K562 (cell line): ENCODE results near the gene GEMIN4. TPM values are rescaled to one million over a fixed set of nuclear protein-coding genes. Genes with fewer than 3 reads are reported as not detected.

Experiments used
- BRF1 ChIP-seq: IDR thresholded peaks from 3 replicates; pipeline ENCODE4 v1.6.1; 2011; ENCODE audit warnings: borderline replicate concordance, mild to moderate bottlenecking; ENCODE audit not compliant: insufficient read length; ENCODE audit errors: extremely low read depth
- ELF1 ChIP-seq: fragments of 200-800 bp; sonication (Bioruptor generic); IDR thresholded peaks from 2 replicates; pipeline ENCODE4 v1.6.1; 2016; ENCODE audit warnings: missing genetic modification characterization, missing compliant biosample characterization
- JUN ChIP-seq, 2 experiments: sonication (generic) in 1 of 2; formaldehyde crosslinking in 1 of 2; IDR thresholded peaks; 2 replicates each; pipeline versions ENCODE4 v1.6.1 to v1.8.0; 2012 to 2022; ENCODE audit warnings: borderline replicate concordance in 2 of 2, mild to moderate bottlenecking in 2 of 2, improper control_type of control experiment in 1 of 2, low read depth in 1 of 2, low read length in 1 of 2, missing genetic modification reagents in 1 of 2
- MLLT1 ChIP-seq, 2 experiments: fragments of 450-650 bp; IDR thresholded peaks; 2 replicates each; pipeline ENCODE4 v1.6.1; 2016
- NR3C1 ChIP-seq: sonication (generic); formaldehyde crosslinking; IDR thresholded peaks from 2 replicates; pipeline ENCODE4 v1.8.1; 2022; ENCODE audit warnings: missing genetic modification reagents
- POLR2B ChIP-seq: fragments of 450-650 bp; IDR thresholded peaks from 2 replicates; pipeline ENCODE4 v1.6.1; 2018; ENCODE audit warnings: low read depth; ENCODE audit not compliant: partially characterized antibody
- UBTF ChIP-seq, 2 experiments: IDR thresholded peaks; 2 replicates each; pipeline ENCODE4 v1.6.1; 2012; ENCODE audit warnings: improper control_type of control experiment in 2 of 2, low read depth in 2 of 2, low read length in 2 of 2, borderline replicate concordance in 1 of 2
- ZKSCAN8 ChIP-seq: fragments of 200-800 bp; sonication (Bioruptor generic); IDR thresholded peaks from 2 replicates; pipeline ENCODE4 v1.6.1; 2016; ENCODE audit warnings: missing genetic modification characterization, missing compliant biosample characterization
- ZNF12 ChIP-seq: sonication (generic); formaldehyde crosslinking; IDR thresholded peaks from 2 replicates; pipeline ENCODE4 v1.4.0; 2020; ENCODE audit warnings: mild to moderate bottlenecking, missing genetic modification reagents
- ZNF232 ChIP-seq: sonication (generic); formaldehyde crosslinking; IDR thresholded peaks from 2 replicates; pipeline ENCODE4 v1.8.0; 2022; ENCODE audit warnings: mild to moderate bottlenecking, missing genetic modification reagents
- ZNF518B ChIP-seq: fragments of 250-450 bp; sonication (Bioruptor Pico); IDR thresholded peaks from 2 replicates; pipeline ENCODE4 v1.5.0; 2021; ENCODE audit warnings: mild to moderate bottlenecking, moderate library complexity
- ZNF592 ChIP-seq: fragments of 450-650 bp; IDR thresholded peaks from 2 replicates; pipeline ENCODE4 v1.6.1; 2017; ENCODE audit warnings: antibody characterized with exemption, mild to moderate bottlenecking
- ZNF76 ChIP-seq: fragments of 250-450 bp; sonication (Bioruptor Pico); IDR thresholded peaks from 2 replicates; pipeline ENCODE4 v1.4.0; 2020; ENCODE audit warnings: mild to moderate bottlenecking, moderate library complexity, borderline replicate concordance
- polyA plus RNA-seq, 8 experiments: library from polyadenylated mRNA; depleted of rRNA in 4 of 8; stranded (reverse) in 5 of 8; unstranded in 3 of 8; fragments of >200 nt; fragmentation: Nextera tagmentation in 2 of 8; fragmentation: Illumina TruSeq in 1 of 8; extraction: Ambion mirVana in 2 of 8; extraction: Trizol in 1 of 8; gene quantifications; 2 replicates each; pipeline versions ENCODE4 v1.2.1 to v1.2.3, GENCODE V29; 2011 to 2014; ENCODE audit warnings: inconsistent platforms in 1 of 8, missing spikeins in 1 of 8
- total RNA-seq, 7 experiments: library from RNA; depleted of rRNA in 6 of 7; stranded (reverse); fragments of >200 nt in 6 of 7; fragmentation: Illumina TruSeq in 2 of 7; extraction: Trizol in 2 of 7; gene quantifications; 2 replicates each; pipeline versions ENCODE4 v1.2.1 to v1.2.3, GENCODE V29; 2011 to 2021; ENCODE audit warnings: low replicate concordance in 1 of 7

GEMIN4 gene
- total and polyA plus RNA-seq, 9 of the 15 experiments (the other 6 are each of a cell fraction or from before 2014, with no cell fraction given) = 1.8 to 42.5 (median 10.8) TPM

- TF ChIP-seq ZNF518B (CRISPR knock-in tag) (no peak), ZNF592 (no peak), ZNF232 (CRISPR knock-in tag) (0 out of 2 replicates have a peak, but pooled peaks have one; percentile 32), JUN (IDR thresholded peaks at IDR 0.05; ENCODE audit: borderline replicate concordance, low read depth, low read length) (peak; percentile 57; the same call in 1 of the 2 replicates), JUN (CRISPR knock-in tag; IDR thresholded peaks at IDR 0.05; ENCODE audit: borderline replicate concordance) (no peak), MLLT1 (IDR thresholded peaks at IDR 0.05) (peak in 1 of 2 experiments; percentile 85; a peak in 2 of 4 replicates), ZNF12 (CRISPR knock-in tag) (no peak), NR3C1 (CRISPR knock-in tag) (no peak), UBTF (IDR thresholded peaks at IDR 0.05; ENCODE audit: borderline replicate concordance in 1 of 2, low read depth in 2 of 2, low read length in 2 of 2) (no peak), ZKSCAN8 (CRISPR knock-in tag) (no peak), ZNF76 (no peak), POLR2B (peak; percentile 64), ELF1 (no peak; the same call in none of the 2 replicates), BRF1 (no peak)
These were observed 30.0 kb upstream of the GEMIN4 start, which contains the start of the genes GLOD4 and MRM3 (continued) for GRCh38 chr17:781805-782731.
